ENCODE results near the gene SLAIN1. TPM values are rescaled to one million over a fixed set of nuclear protein-coding genes. Genes with fewer than 3 reads are reported as not detected.

Gene SLAIN1
- total RNA-seq, 1 experiment from 2014 or later, result 2.4 TPM

Other genes starting within 250 kb of the SLAIN1 start
- not detected in 2 replicates for gene SCEL, start 162.0 kb upstream of the SLAIN1 start, total RNA-seq (2014; rRNA removed; shearing (Covaris generic))
- 0.29 TPM in 1 of 2 replicates, not detected in the other for gene EDNRB, start 221.1 kb downstream of the SLAIN1 start, total RNA-seq (2014; rRNA removed; shearing (Covaris generic))